ENCODE data around the gene CMPK2. TPM values are rescaled to one million over a fixed set of nuclear protein-coding genes. Genes with fewer than 3 reads are reported as not detected.

Gene CMPK2
- total RNA-seq, 2 experiments from 2014 or later = 81.3 to 164 TPM

DNA sequence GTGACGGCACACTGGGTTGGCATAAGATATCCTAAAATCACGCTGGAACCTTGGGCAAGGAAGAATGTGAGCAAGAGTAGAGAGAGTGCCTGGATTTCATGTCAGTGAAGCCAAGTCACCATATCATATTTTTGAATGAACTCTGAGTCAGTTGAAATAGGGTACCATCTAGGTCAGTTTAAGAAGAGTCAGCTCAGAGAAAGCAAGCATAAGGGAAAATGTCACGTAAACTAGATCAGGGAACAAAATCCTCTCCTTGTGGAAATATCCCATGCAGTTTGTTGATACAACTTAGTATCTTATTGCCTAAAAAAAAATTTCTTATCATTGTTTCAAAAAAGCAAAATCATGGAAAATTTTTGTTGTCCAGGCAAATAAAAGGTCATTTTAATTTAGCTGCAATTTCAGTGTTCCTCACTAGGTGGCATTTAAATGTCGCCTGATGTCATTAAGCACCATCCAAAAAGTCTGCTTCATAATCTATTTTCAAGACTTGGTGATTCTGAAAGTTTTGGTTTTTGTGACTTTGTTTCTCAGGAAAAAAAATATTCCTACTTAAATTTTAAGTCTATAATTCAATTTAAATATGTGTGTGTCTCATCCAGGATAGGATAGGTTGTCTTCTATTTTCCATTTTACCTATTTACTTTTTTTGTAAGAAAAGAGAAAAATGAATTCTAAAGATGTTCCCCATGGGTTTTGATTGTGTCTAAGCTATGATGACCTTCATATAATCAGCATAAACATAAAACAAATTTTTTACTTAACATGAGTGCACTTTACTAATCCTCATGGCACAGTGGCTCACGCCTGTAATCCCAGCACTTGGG lies 31.4 kb upstream of the CMPK2 start:
- CTCF ChIA-PET = interaction anchor here (0.6 to 5.9 kb wide), 30 partner anchors 9 to 201 kb away, joined by 3 to 49 read pairs (median 4); partner anchors contain the start of gene RNF144A
- DNase-seq (no peak), ATAC-seq (peak; percentile 39)
- Mint-ChIP-seq H3K9me3 (ENCODE audit: low read depth) (peaks cover 4% of the 10 kb centered on the region), H3K36me3 (peaks cover 86% of the 10 kb centered on the region), H3K4me3 (no peak overlapping the region), H3K27me3 (no peaks in the 10 kb centered on the region), H3K27ac (peak overlapping the region; percentile 31), H3K4me1 (peaks cover 13% of the 10 kb centered on the region)

- ATAC-seq (no peak), DNase-seq (no peak)
- no peaks in the 10 kb centered on the region for H3K27me3 Mint-ChIP-seq
- peaks cover 9% of the 10 kb centered on the region for H3K4me1 Mint-ChIP-seq
- CTCF ChIA-PET = interaction anchor here (0.7 to 5.9 kb wide), 9 partner anchors 8 to 149 kb away, joined by 3 to 49 read pairs (median 3); partner anchors contain the start of genes RNF144A and RSAD2
- peaks cover 75% of the 10 kb centered on the region for H3K36me3 Mint-ChIP-seq
- H3K9me3 Mint-ChIP-seq (ENCODE audit: low read depth) = no peaks in the 10 kb centered on the region
- no peak overlapping the region for H3K4me3 Mint-ChIP-seq
- no peak overlapping the region for H3K27ac Mint-ChIP-seq
Measured at GRCh38 chr2:6893876-6894482, 28.3 kb upstream of the CMPK2 start.

GRCh38 chr2:6888724-6889123 lies 23.0 kb upstream of the CMPK2 start:
- H3K36me3 Mint-ChIP-seq = peaks cover 80% of the 10 kb centered on the region
- peaks cover 25% of the 10 kb centered on the region for H3K4me1 Mint-ChIP-seq
- H3K27ac Mint-ChIP-seq = peak overlapping the region; percentile 2
- H3K4me3 Mint-ChIP-seq = no peak overlapping the region
- no peak for ATAC-seq
- DNase-seq = no peak
- no peaks in the 10 kb centered on the region for H3K9me3 Mint-ChIP-seq (ENCODE audit: low read depth)
- H3K27me3 Mint-ChIP-seq = no peaks in the 10 kb centered on the region
- CTCF ChIA-PET = interaction anchor here (0.7 to 0.8 kb wide), 2 partner anchors 8 to 23 kb away, joined by 3 to 4 read pairs; partner anchors contain the start of gene CMPK2

GRCh38 chr2:6887751-6888192 lies 22.1 kb upstream of the CMPK2 start:
- no peaks in the 10 kb centered on the region for H3K27me3 Mint-ChIP-seq
- H3K9me3 Mint-ChIP-seq (ENCODE audit: low read depth) = no peaks in the 10 kb centered on the region
- DNase-seq (no peak), ATAC-seq (no peak)
- CTCF ChIA-PET = interaction anchor here (0.7 to 1.4 kb wide), 6 partner anchors 9 to 157 kb away, joined by 3 to 4 read pairs (median 4); partner anchors contain the start of genes CMPK2 and RSAD2
- H3K4me3 Mint-ChIP-seq = no peak overlapping the region
- H3K27ac Mint-ChIP-seq = peak overlapping the region; percentile 59
- peaks cover 81% of the 10 kb centered on the region for H3K36me3 Mint-ChIP-seq
- peaks cover 33% of the 10 kb centered on the region for H3K4me1 Mint-ChIP-seq

GRCh38 chr2:6885968-6886367 lies 20.3 kb upstream of the CMPK2 start:
- Mint-ChIP-seq H3K27me3 (no peaks in the 10 kb centered on the region), H3K4me3 (no peak overlapping the region), H3K9me3 (ENCODE audit: low read depth) (no peaks in the 10 kb centered on the region), H3K36me3 (peaks cover 88% of the 10 kb centered on the region), H3K27ac (no peak overlapping the region), H3K4me1 (peaks cover 52% of the 10 kb centered on the region)
- no peak for DNase-seq
- no peak for ATAC-seq
- CTCF ChIA-PET = interaction anchor here (1.4 to 4.0 kb wide), 2 partner anchors 11 to 31 kb away, joined by 3 to 22 read pairs; no protein-coding TSS in a partner anchor

DNA sequence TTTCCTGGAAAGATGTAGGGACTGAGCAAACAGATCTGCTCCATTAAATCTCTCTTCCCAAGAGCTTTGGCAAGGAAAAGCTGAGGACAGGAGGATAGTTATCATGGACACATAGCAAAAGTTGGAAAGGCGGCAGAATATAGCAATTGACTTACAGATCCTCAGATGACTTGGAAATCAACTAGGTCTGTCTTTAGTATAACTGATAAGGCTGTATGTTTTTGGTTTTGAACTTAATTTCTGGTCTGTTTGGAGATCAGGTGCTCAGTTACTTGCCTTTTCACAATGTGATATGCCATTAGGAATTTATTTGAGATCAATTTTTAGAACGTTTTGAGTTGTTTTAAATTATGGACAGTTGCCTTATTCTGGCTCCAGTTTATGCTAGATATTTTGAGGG lies 19.8 kb upstream of the CMPK2 start:
- Mint-ChIP-seq H3K27me3 (no peaks in the 10 kb centered on the region), H3K36me3 (peaks cover 89% of the 10 kb centered on the region), H3K27ac (no peak overlapping the region), H3K4me3 (no peak overlapping the region), H3K4me1 (peaks cover 54% of the 10 kb centered on the region), H3K9me3 (ENCODE audit: low read depth) (no peaks in the 10 kb centered on the region)
- CTCF ChIA-PET = interaction anchor here (1.4 to 4.0 kb wide), 2 partner anchors 11 to 31 kb away, joined by 3 to 22 read pairs; no protein-coding TSS in a partner anchor
- DNase-seq (no peak), ATAC-seq (no peak)

DNA sequence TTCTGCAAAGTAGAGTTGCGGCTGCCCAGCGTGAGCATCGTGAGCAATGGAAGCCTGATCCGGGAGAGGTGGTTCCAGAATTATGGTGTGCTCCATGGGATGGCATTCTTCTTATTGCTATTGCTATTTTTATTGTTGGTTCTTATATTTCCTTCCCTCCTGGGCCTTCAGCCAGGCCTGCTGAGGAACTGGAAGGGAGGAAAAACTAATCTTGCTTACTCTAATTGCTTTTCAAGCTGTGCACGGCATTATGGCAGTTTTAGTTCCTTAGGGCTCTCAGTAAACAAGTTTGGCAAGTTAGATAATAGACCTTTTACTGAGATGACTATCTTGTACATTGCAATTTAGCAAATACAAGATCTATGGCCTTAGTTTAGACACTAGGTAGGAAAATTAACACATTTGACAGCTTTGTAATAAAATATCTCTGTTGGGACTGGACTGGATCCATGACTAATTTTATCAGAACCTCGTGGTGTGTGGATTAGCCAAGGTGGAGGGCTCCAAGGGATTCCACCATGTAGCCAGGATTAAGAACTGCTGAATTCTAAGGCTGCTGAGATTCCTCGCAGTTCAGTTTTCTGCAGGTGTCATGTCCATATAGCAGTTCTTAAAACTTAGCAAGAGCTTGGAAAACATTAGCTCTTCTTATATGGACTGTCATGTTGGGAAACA lies 17.9 kb upstream of the CMPK2 start:
- no peaks in the 10 kb centered on the region for H3K27me3 Mint-ChIP-seq
- H3K9me3 Mint-ChIP-seq (ENCODE audit: low read depth) = no peaks in the 10 kb centered on the region
- no peak overlapping the region for H3K4me3 Mint-ChIP-seq
- peaks cover 89% of the 10 kb centered on the region for H3K36me3 Mint-ChIP-seq
- no peak for ATAC-seq
- peaks cover 51% of the 10 kb centered on the region for H3K4me1 Mint-ChIP-seq
- H3K27ac Mint-ChIP-seq = no peak overlapping the region
- CTCF ChIA-PET = interaction anchor here (1.0 to 4.0 kb wide), 3 partner anchors 13 to 19 kb away, joined by 3 to 22 read pairs (median 4); partner anchors contain the start of gene CMPK2
- no peak for DNase-seq

GRCh38 chr2:6881516-6881915 lies 15.8 kb upstream of the CMPK2 start:
- peaks cover 81% of the 10 kb centered on the region for H3K36me3 Mint-ChIP-seq
- H3K27me3 Mint-ChIP-seq = no peaks in the 10 kb centered on the region
- peak overlapping the region; percentile 89 for H3K4me3 Mint-ChIP-seq
- H3K4me1 Mint-ChIP-seq = peaks cover 54% of the 10 kb centered on the region
- no peak for DNase-seq
- ATAC-seq = no peak
- no peaks in the 10 kb centered on the region for H3K9me3 Mint-ChIP-seq (ENCODE audit: low read depth)
- peak overlapping the region; percentile 84 for H3K27ac Mint-ChIP-seq
- CTCF ChIA-PET = interaction anchor here (1.5 kb wide), 1 partner anchor 9 kb away, joined by 4 read pairs; no protein-coding TSS in a partner anchor

GRCh38 chr2:6881046-6881445 lies 15.3 kb upstream of the CMPK2 start:
- Mint-ChIP-seq H3K27me3 (no peaks in the 10 kb centered on the region), H3K27ac (peak overlapping the region; percentile 84), H3K4me1 (peaks cover 56% of the 10 kb centered on the region), H3K4me3 (peak overlapping the region; percentile 89), H3K9me3 (ENCODE audit: low read depth) (no peaks in the 10 kb centered on the region), H3K36me3 (peaks cover 80% of the 10 kb centered on the region)
- CTCF ChIA-PET = interaction anchor here (0.8 to 6.3 kb wide), 3 partner anchors 9 to 34 kb away, joined by 3 to 118 read pairs (median 4); partner anchors contain the start of gene CMPK2
- ATAC-seq (no peak), DNase-seq (no peak)

DNA sequence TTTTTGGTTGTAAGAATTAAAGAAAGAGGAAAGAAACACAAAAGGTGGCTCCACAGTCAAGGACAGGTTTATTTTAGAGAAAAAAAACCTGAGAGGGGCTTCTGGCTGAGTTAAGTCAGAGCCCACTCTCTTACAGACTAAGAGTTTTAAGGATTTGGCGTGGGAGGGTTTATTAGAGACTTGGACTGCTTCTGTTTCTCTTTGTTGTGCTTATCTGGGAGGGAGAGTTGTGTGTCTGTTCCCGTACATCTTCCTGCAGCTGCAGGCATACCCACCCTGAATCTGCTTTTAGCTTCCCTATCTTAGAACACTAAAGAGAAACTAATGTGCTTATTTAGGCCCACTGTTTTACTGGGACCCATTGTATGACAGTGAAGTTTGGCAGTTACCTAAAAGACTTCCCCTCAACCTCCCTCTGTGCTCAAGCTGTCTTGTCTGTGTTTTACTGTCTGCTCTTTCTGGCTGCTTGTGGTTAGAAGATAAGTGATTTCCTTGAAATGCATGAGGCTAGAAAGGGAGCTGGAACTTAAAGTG lies 14.6 kb upstream of the CMPK2 start:
- H3K4me3 Mint-ChIP-seq = peak overlapping the region; percentile 89
- H3K27ac Mint-ChIP-seq = peak overlapping the region; percentile 97
- H3K9me3 Mint-ChIP-seq (ENCODE audit: low read depth) = no peaks in the 10 kb centered on the region
- DNase-seq (peak; percentile 56), ATAC-seq (peak; percentile 31)
- H3K36me3 Mint-ChIP-seq = peaks cover 81% of the 10 kb centered on the region
- CTCF ChIA-PET = interaction anchor here (0.8 to 6.3 kb wide), 6 partner anchors 8 to 164 kb away, joined by 3 to 118 read pairs (median 4); partner anchors contain the start of genes CMPK2 and RNF144A
- H3K27me3 Mint-ChIP-seq = no peaks in the 10 kb centered on the region
- H3K4me1 Mint-ChIP-seq = peaks cover 60% of the 10 kb centered on the region

- CTCF ChIA-PET = interaction anchor here (0.9 to 6.3 kb wide), 9 partner anchors 12 to 165 kb away, joined by 3 to 118 read pairs (median 5); partner anchors contain the start of genes CMPK2 and RNF144A
- DNase-seq (no peak), ATAC-seq (no peak)
- peaks cover 57% of the 10 kb centered on the region for H3K4me1 Mint-ChIP-seq
- peak overlapping the region; percentile 89 for H3K4me3 Mint-ChIP-seq
- H3K36me3 Mint-ChIP-seq = peaks cover 78% of the 10 kb centered on the region
- peaks cover 1% of the 10 kb centered on the region for H3K9me3 Mint-ChIP-seq (ENCODE audit: low read depth)
- H3K27me3 Mint-ChIP-seq = no peaks in the 10 kb centered on the region
- H3K27ac Mint-ChIP-seq = peak overlapping the region; percentile 98
Measured at GRCh38 chr2:6879011-6879410, 13.3 kb upstream of the CMPK2 start.

DNA sequence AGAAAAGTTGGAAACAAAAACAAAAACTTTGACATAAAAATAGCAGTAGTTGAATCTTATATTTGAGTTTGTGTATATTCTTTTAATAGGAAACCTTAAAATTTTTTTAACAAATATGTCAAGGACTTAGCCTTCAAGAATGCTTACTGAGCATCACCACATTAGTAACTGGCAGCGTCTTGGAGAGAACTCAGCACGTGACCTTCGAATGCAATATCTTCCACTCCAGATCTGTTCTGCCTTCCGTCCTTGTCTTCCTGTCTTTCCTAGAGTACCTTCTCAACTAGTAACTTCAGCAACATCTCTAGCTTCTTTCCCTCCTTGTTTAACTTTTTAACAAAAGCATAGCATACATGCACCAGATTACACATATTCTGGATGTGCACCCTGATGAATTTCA lies 12.8 kb upstream of the CMPK2 start:
- Mint-ChIP-seq H3K27ac (peak overlapping the region; percentile 98), H3K9me3 (ENCODE audit: low read depth) (peaks cover 4% of the 10 kb centered on the region), H3K4me3 (peak overlapping the region; percentile 89), H3K27me3 (no peaks in the 10 kb centered on the region), H3K36me3 (peaks cover 77% of the 10 kb centered on the region), H3K4me1 (peaks cover 53% of the 10 kb centered on the region)
- CTCF ChIA-PET = interaction anchor here (0.9 to 6.3 kb wide), 11 partner anchors 12 to 166 kb away, joined by 3 to 118 read pairs (median 5); partner anchors contain the start of gene CMPK2
- ATAC-seq (no peak), DNase-seq (no peak)
